Measurements from ENCODE around the gene KLHDC10. TPM values are rescaled to one million over a fixed set of nuclear protein-coding genes. Genes with fewer than 3 reads are reported as not detected.

The KLHDC10 gene
- total and polyA plus RNA-seq, 2 donors from 2014 or later = 15.7 to 38.9 TPM

DNA sequence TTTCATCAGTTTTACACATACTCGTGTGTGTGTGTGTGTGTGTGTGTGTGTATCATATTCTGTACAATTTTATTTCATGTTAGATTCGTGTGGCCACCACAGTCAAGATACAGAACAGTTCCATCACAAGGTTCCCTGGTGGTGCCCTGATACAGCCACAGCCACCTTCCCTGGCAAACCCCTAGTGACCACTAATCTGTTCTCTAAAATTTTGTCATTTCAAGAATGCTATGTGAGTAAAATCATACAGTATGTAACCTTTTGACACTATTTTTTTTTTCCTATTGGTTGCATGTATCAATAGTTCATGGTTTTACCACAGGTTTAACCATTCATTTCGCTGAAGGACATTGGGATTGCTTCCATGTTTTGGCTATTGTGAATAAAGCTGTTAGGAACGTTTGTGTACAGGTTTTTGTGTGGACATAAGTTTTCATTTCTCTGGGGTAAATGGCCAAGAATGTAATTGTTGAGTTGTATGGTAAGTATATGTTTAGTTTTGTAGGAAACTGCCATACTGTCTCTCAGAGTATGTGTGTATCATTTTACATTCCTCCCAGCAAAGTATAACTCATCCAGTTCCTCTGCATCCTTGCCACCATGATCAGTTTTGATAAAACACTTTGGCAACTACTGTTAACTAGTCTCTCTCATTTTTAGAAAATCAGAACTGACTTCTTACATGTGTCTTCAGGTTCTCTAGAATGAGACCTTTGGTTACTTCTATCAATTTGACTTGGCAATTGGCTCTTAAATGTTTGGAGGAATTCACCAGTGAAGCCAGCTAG lies 20.6 kb downstream of the KLHDC10 start:
- Histone ChIP-seq H3K4me1 (ENCODE audit: control insufficient read depth in 2 of 3, insufficient read depth in 2 of 3, low read depth in 1 of 3, low read length in 3 of 3) (peaks cover 0 to 5% (median 0%) of the 10 kb centered on the region in 3 donors), H3K27me3 (ENCODE audit: control insufficient read depth, insufficient read depth, low read length) (no peaks in the 10 kb centered on the region), H3K9me3 (ENCODE audit: control insufficient read depth in 2 of 3, insufficient read depth in 1 of 3, low read length in 3 of 3) (no peaks in the 10 kb centered on the region), H3K27ac (ENCODE audit: low read depth in 2 of 2, low read length in 2 of 2) (no peak overlapping the region), H3K9ac (ENCODE audit: low read length in 3 of 3) (no peak overlapping the region), H3K36me3 (ENCODE audit: control insufficient read depth in 2 of 3, insufficient read depth in 3 of 3, low read length in 3 of 3) (no peaks in the 10 kb centered on the region), H3K4me3 (ENCODE audit: low read length in 3 of 3) (no peak overlapping the region)
- DNase-seq (no peak), FAIRE-seq (no peak)
- TF ChIP-seq, protein P1, sequence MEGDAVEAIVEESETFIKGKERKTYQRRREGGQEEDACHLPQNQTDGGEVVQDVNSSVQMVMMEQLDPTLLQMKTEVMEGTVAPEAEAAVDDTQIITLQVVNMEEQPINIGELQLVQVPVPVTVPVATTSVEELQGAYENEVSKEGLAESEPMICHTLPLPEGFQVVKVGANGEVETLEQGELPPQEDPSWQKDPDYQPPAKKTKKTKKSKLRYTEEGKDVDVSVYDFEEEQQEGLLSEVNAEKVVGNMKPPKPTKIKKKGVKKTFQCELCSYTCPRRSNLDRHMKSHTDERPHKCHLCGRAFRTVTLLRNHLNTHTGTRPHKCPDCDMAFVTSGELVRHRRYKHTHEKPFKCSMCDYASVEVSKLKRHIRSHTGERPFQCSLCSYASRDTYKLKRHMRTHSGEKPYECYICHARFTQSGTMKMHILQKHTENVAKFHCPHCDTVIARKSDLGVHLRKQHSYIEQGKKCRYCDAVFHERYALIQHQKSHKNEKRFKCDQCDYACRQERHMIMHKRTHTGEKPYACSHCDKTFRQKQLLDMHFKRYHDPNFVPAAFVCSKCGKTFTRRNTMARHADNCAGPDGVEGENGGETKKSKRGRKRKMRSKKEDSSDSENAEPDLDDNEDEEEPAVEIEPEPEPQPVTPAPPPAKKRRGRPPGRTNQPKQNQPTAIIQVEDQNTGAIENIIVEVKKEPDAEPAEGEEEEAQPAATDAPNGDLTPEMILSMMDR (IDR thresholded peaks at IDR 0.05; ENCODE audit: borderline replicate concordance, extremely low read depth, insufficient read depth) = no peak
- intact Hi-C loops (cut with DNase I) = no loop called here

DNA sequence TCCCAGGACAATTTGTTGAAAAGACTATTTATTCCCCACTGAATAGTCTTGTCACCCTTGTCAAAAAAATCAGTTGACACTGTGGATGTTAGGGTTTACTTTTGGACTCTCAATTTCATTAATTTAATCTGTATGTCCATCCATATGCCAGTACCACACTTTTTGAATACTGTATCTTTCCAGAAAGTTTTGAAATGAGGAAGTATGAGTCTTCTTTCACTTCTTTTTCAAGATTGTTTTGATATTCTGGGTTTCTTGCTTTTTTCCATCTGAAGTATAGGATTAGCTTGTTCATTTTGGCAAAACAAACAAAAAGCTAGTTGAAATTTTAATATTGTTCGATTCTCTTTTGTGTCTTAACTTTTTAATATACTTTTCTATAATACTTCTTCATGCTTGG lies 21.7 kb downstream of the KLHDC10 start:
- Histone ChIP-seq H3K27me3 (ENCODE audit: control insufficient read depth, insufficient read depth, low read length) (no peaks in the 10 kb centered on the region), H3K27ac (ENCODE audit: low read depth in 2 of 2, low read length in 2 of 2) (no peak overlapping the region), H3K4me3 (ENCODE audit: low read length in 3 of 3) (no peak overlapping the region), H3K9me3 (ENCODE audit: control insufficient read depth in 2 of 3, insufficient read depth in 1 of 3, low read length in 3 of 3) (no peaks in the 10 kb centered on the region), H3K36me3 (ENCODE audit: control insufficient read depth in 2 of 3, insufficient read depth in 3 of 3, low read length in 3 of 3) (no peaks in the 10 kb centered on the region), H3K4me1 (ENCODE audit: control insufficient read depth in 2 of 3, insufficient read depth in 2 of 3, low read depth in 1 of 3, low read length in 3 of 3) (peaks cover 0 to 7% (median 0%) of the 10 kb centered on the region in 3 donors), H3K9ac (ENCODE audit: low read length in 3 of 3) (no peak overlapping the region)
- intact Hi-C loops (cut with DNase I) = no loop called here
- no peak for DNase-seq
- TF ChIP-seq, protein P1 (IDR thresholded peaks at IDR 0.05; ENCODE audit: borderline replicate concordance, extremely low read depth, insufficient read depth) = no peak
- no peak for FAIRE-seq

DNA sequence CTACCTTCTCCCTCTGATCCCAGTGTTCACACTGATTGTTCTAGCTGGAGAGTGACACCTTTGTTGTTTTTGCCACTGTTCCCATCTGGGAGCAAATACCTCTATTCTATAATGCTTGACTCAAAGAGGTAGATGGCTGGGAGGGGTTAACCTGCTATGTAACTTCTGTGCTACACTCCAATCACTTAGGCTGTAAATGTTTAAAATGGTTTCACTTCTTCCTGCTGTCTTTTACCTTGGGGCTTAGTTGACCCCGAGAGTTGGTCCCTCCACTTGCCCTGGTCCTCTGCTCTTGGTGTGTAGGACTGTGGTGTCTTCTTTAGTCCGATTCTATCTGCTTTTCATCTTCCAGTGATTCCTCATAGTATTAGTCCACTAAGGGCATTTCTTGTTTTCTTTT lies 22.3 kb downstream of the KLHDC10 start:
- no peaks in the 10 kb centered on the region for H3K36me3 ChIP-seq (ENCODE audit: control insufficient read depth in 2 of 3, insufficient read depth in 3 of 3, low read length in 3 of 3)
- H3K4me1 ChIP-seq (ENCODE audit: control insufficient read depth in 2 of 3, insufficient read depth in 2 of 3, low read depth in 1 of 3, low read length in 3 of 3) = peaks cover 0 to 7% (median 0%) of the 10 kb centered on the region in 3 donors
- H3K9me3 ChIP-seq (ENCODE audit: control insufficient read depth in 2 of 3, insufficient read depth in 1 of 3, low read length in 3 of 3) = no peaks in the 10 kb centered on the region
- H3K9ac ChIP-seq (ENCODE audit: low read length in 3 of 3) = no peak overlapping the region
- H3K27ac ChIP-seq (ENCODE audit: low read depth in 2 of 2, low read length in 2 of 2) = no peak overlapping the region
- DNase-seq = no peak
- H3K4me3 ChIP-seq (ENCODE audit: low read length in 3 of 3) = no peak overlapping the region
- TF ChIP-seq, protein P1 (IDR thresholded peaks at IDR 0.05; ENCODE audit: borderline replicate concordance, extremely low read depth, insufficient read depth) = no peak
- no peak for FAIRE-seq
- no peaks in the 10 kb centered on the region for H3K27me3 ChIP-seq (ENCODE audit: control insufficient read depth, insufficient read depth, low read length)
- intact Hi-C loops (cut with DNase I) = no loop called here

Data from kidney (tissue), 14 donors.